Panc1 (cell line): ENCODE results near the gene PAPSS2.

Source experiments
- CTCF ChIP-seq: fragments of 450-650 bp; IDR thresholded peaks from 2 replicates; pipeline ENCODE4 v1.5.1; 2017; ENCODE audit warnings: mild to moderate bottlenecking
- POLR2AphosphoS5 ChIP-seq: IDR thresholded peaks from 2 replicates; pipeline ENCODE4 v1.6.1; 2012; ENCODE audit warnings: mild to moderate bottlenecking, low read depth, low read length, moderate library complexity
- REST ChIP-seq, 2 experiments: IDR thresholded peaks; 2 replicates each; pipeline ENCODE4 v1.6.1; 2011 to 2012; ENCODE audit warnings: low read depth in 2 of 2, control low read depth in 1 of 2, low read length in 1 of 2, mild to moderate bottlenecking in 1 of 2, moderate library complexity in 1 of 2; ENCODE audit not compliant: insufficient read depth in 1 of 2
- SIN3A ChIP-seq: IDR thresholded peaks from 2 replicates; pipeline ENCODE4 v1.6.1; 2012; ENCODE audit warnings: low read depth, mild to moderate bottlenecking, low read length, moderate library complexity, borderline replicate concordance; ENCODE audit not compliant: insufficient read depth
- TCF7L2 ChIP-seq: IDR thresholded peaks from 2 replicates; pipeline ENCODE4 v1.6.1; 2011; ENCODE audit warnings: mild to moderate bottlenecking, low read depth, low read length, inconsistent platforms

GRCh38 chr10:87790185-87790584, 130.5 kb downstream of the PAPSS2 start:
- TF ChIP-seq CTCF = no peak
- TF ChIP-seq POLR2AphosphoS5 = no peak
- TF ChIP-seq REST (IDR thresholded peaks at IDR 0.05; ENCODE audit: insufficient read depth in 1 of 2, low read depth in 2 of 2, low read length in 1 of 2) = no peak
- TF ChIP-seq SIN3A = no peak
- no peak for TF ChIP-seq TCF7L2
